Transverse colon (tissue), 4 donors: ENCODE results near the gene OR9Q2. TPM values are rescaled to one million over a fixed set of nuclear protein-coding genes. Genes with fewer than 3 reads are reported as not detected.

Experiments used
- DNase-seq: peaks from one replicate; pipeline ENCODE4 v3.0.0-alpha.2; 2019
- H3K27ac ChIP-seq, 4 donors: fragments of 200-600 bp; sonication (generic); 2 replicates each; pipeline ENCODE4 v1.5.1; 2016 to 2018; ENCODE audit warnings: inconsistent platforms in 4 of 4
- H3K27me3 ChIP-seq: fragments of 200-600 bp; sonication (generic); 2 replicates; pipeline ENCODE4 v1.5.1; 2017; ENCODE audit warnings: inconsistent platforms
- H3K36me3 ChIP-seq, 4 donors: fragments of 200-600 bp; sonication (generic); 2 replicates each; pipeline ENCODE4 v1.5.1; 2017 to 2019; ENCODE audit warnings: inconsistent platforms in 4 of 4
- H3K4me1 ChIP-seq, 4 donors: fragments of 200-600 bp; sonication (generic); 2 replicates each; pipeline ENCODE4 v1.5.1; 2017 to 2020; ENCODE audit warnings: inconsistent platforms in 4 of 4
- H3K4me3 ChIP-seq, 4 donors: fragments of 200-600 bp; sonication (generic); 1 replicate in 1 of 4; 2 replicates in 3 of 4; pipeline versions ENCODE4 v1.5.1 to v1.6.1; 2017 to 2019; ENCODE audit warnings: inconsistent platforms in 4 of 4
- H3K9me3 ChIP-seq, 2 donors: fragments of 200-600 bp; sonication (generic); 2 replicates each; pipeline ENCODE4 v1.5.1; 2017 to 2019; ENCODE audit warnings: inconsistent platforms in 2 of 2
- EP300 ChIP-seq: sonication (generic); formaldehyde crosslinking; IDR thresholded peaks from one replicate; pipeline ENCODE4 v1.6.1; 2017; ENCODE audit warnings: antibody characterized with exemption, low read depth
- POLR2A ChIP-seq: fragments of 450-650 bp; IDR thresholded peaks from one replicate; pipeline ENCODE4 v1.6.1; 2016; ENCODE audit warnings: antibody characterized with exemption, mild to moderate bottlenecking, moderate library complexity
- POLR2AphosphoS5 ChIP-seq, 3 donors: sonication (generic); formaldehyde crosslinking; IDR thresholded peaks; one replicate each; pipeline ENCODE4 v1.6.1; 2016; ENCODE audit warnings: antibody characterized with exemption in 3 of 3
- WGBS, 2 donors: methylation state at CpG; one replicate each; pipeline ENCODE4 v1.1.5; 2018; ENCODE audit warnings: low coverage in 1 of 2; 5-methylcytosine and 5-hydroxymethylcytosine counted together
- in situ Hi-C, 4 donors: fragments of 200-750 bp; cut with MboI; loops; one replicate each; pipeline versions ENCODE4 v1.15.0 to v1.15.1; 2017; ENCODE audit warnings: low sequenced_read_pairs in 3 of 4, low pct_ligation_motif_present in 1 of 4, low pct_unique_long_range_greater_than_20kb in 1 of 4
- intact Hi-C: fragments of 100-400 bp; cut with DNase I; formaldehyde crosslinking; loops from one replicate; pipeline ENCODE4 v1.15.1; 2023; ENCODE audit warnings: low total_unique reads
- total RNA-seq, 4 donors: library from RNA; depleted of rRNA; stranded (reverse); fragments of >200 nt; gene quantifications; one replicate each; pipeline ENCODE4 v1.1.0, GENCODE V29; 2016
- TF ChIP-seq, protein P1 (sequence below), 5 experiments: fragments of 200-600 bp in 3 of 5; fragments of 450-650 bp in 2 of 5; sonication (generic) in 3 of 5; IDR thresholded peaks; 1 replicate in 2 of 5; 2 replicates in 3 of 5; pipeline ENCODE4 v1.5.1; 2016 to 2017; ENCODE audit warnings: antibody characterized with exemption in 5 of 5, inconsistent platforms in 3 of 5, mild to moderate bottlenecking in 2 of 5, moderate library complexity in 1 of 5

The OR9Q2 gene, protein sequence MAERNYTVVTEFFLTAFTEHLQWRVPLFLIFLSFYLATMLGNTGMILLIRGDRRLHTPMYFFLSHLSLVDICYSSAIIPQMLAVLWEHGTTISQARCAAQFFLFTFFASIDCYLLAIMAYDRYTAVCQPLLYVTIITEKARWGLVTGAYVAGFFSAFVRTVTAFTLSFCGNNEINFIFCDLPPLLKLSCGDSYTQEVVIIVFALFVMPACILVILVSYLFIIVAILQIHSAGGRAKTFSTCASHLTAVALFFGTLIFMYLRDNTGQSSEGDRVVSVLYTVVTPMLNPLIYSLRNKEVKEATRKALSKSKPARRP
- total RNA-seq = not detected

DNA sequence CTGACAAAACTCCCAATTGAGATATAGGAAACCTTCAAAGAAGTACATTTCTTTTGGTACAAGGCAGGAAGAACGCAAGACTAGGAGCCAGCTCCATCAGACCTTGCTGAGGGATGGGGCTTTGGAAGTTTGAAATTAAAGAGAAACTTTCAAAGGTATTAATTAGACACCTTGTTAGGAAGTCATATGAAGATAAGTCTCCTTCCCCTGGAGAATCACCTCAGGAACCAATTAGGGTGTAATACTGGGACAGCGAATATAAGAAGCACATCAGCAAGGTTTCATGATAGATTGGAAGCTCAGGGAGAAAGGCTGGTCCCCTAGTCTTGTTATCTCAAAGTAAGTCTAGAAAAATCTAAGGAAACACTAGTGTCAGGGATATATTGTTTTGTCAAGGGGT is at the start of gene OR9Q2:
OR9Q2 (plus strand) TSS at position 301 of the 400 bp plus-strand sequence. CDS start 1,421 bp downstream, outside the sequence.
- no peak for DNase-seq
- no peak within 1 kb of the TSS for H3K27ac ChIP-seq
- peaks cover 0 to 21% (median 11%) of the 10 kb centered on the region in 4 donors for H3K4me1 ChIP-seq
- no peaks in the 10 kb centered on the region for H3K36me3 ChIP-seq
- no peaks in the 10 kb centered on the region for H3K9me3 ChIP-seq
- in situ Hi-C loops (no loop called here), intact Hi-C loops (no loop called here)
- H3K27me3 ChIP-seq = no peaks in the 10 kb centered on the region
- 84 to 87% methylated on average over 2 of the region's 2 CpGs for WGBS, 2 donors
- H3K4me3 ChIP-seq = no peak within 1 kb of the TSS
- no peak for TF ChIP-seq POLR2A
- TF ChIP-seq POLR2AphosphoS5 (IDR thresholded peaks at IDR 0.05) = no peak
- TF ChIP-seq, protein P1, sequence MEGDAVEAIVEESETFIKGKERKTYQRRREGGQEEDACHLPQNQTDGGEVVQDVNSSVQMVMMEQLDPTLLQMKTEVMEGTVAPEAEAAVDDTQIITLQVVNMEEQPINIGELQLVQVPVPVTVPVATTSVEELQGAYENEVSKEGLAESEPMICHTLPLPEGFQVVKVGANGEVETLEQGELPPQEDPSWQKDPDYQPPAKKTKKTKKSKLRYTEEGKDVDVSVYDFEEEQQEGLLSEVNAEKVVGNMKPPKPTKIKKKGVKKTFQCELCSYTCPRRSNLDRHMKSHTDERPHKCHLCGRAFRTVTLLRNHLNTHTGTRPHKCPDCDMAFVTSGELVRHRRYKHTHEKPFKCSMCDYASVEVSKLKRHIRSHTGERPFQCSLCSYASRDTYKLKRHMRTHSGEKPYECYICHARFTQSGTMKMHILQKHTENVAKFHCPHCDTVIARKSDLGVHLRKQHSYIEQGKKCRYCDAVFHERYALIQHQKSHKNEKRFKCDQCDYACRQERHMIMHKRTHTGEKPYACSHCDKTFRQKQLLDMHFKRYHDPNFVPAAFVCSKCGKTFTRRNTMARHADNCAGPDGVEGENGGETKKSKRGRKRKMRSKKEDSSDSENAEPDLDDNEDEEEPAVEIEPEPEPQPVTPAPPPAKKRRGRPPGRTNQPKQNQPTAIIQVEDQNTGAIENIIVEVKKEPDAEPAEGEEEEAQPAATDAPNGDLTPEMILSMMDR (IDR thresholded peaks at IDR 0.05) = no peak
- TF ChIP-seq EP300 = no peak

GRCh38 chr11:58142761-58143160 is 46.1 kb upstream of the OR9Q2 start:
- intact Hi-C loops (no loop called here), in situ Hi-C loops (no loop called here)
- Histone ChIP-seq H3K4me3 (no peak overlapping the region), H3K9me3 (no peaks in the 10 kb centered on the region), H3K27ac (no peak overlapping the region), H3K27me3 (no peaks in the 10 kb centered on the region), H3K36me3 (no peaks in the 10 kb centered on the region), H3K4me1 (no peaks in the 10 kb centered on the region)
- TF ChIP-seq EP300 (no peak), POLR2A (no peak), POLR2AphosphoS5 (IDR thresholded peaks at IDR 0.05) (no peak)
- TF ChIP-seq, protein P1 (IDR thresholded peaks at IDR 0.05) = no peak
- WGBS, 2 donors = 47 to 56% methylated on average over 1 of the region's 1 CpG
- no peak for DNase-seq

DNA sequence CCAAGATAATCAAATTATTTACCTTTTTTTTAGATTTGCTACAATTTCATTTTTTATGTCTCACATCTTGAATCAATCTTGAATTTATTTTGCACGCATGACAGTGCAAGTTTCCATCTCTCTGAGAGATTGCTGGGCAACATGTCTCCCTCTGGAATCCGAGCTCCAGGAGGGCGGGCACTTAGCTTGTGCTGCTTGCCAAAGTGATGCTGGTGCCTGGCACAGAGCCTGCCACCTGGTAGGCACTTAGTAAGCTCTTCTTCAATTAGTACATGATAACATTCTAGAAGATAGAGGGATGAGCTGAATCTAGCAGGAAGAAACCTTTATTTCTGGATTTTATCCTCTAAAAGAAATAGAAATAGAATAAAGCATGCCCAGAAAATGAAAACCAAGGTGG is 36.1 kb upstream of the OR9Q2 start:
- H3K36me3 ChIP-seq = no peaks in the 10 kb centered on the region
- no peaks in the 10 kb centered on the region for H3K4me1 ChIP-seq
- H3K9me3 ChIP-seq = no peaks in the 10 kb centered on the region
- DNase-seq = no peak
- no peak overlapping the region for H3K27ac ChIP-seq
- in situ Hi-C loops (loop anchor here in 1 of 4 donors (25.0 kb wide), 1 partner anchor 110 kb away; the partner anchor contains the start of gene OR10W1), intact Hi-C loops (no loop called here)
- no peaks in the 10 kb centered on the region for H3K27me3 ChIP-seq
- WGBS, 2 donors = 84 to 85% methylated on average over 2 to 3 of the region's 3 CpGs
- H3K4me3 ChIP-seq = no peak overlapping the region
- TF ChIP-seq, protein P1 (IDR thresholded peaks at IDR 0.05) = no peak
- no peak for TF ChIP-seq POLR2A
- TF ChIP-seq POLR2AphosphoS5 (IDR thresholded peaks at IDR 0.05) = no peak
- TF ChIP-seq EP300 = no peak

DNA sequence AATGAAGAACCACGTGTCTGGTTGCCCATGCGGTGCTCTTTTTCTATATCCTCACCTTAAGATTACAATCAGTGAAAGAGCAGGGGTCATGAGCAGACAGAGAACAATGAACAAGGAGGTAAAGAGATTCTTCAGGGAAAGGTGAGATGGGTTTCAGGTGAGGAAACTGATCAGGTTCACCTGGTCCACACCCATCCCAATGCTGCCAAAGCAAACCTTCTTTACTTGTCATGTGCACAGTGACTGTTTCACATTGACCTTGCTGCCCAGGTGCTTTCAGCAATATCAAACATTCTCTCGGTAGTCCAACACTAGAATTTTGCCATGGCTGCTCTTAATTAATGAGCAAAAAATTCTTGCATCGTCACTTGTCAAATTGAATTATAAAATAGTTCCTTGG is 24.5 kb upstream of the OR9Q2 start:
- Histone ChIP-seq H3K27me3 (no peaks in the 10 kb centered on the region), H3K36me3 (no peaks in the 10 kb centered on the region), H3K4me1 (peaks cover 0 to 27% (median 6%) of the 10 kb centered on the region in 4 donors), H3K9me3 (no peaks in the 10 kb centered on the region), H3K4me3 (no peak overlapping the region), H3K27ac (peak overlapping the region in 2 of 4 donors; percentile 25 to 43)
- DNase-seq = no peak
- intact Hi-C loops = no loop called here
- 46 to 55% methylated on average over 4 of the region's 4 CpGs for WGBS, 2 donors
- in situ Hi-C loops = loop anchor here in 1 of 4 donors (25.0 kb wide), 1 partner anchor 98 kb away; the partner anchor contains the start of gene OR10W1
- TF ChIP-seq, protein P1 (IDR thresholded peaks at IDR 0.05) = no peak
- TF ChIP-seq EP300 (no peak), POLR2A (no peak), POLR2AphosphoS5 (IDR thresholded peaks at IDR 0.05) (no peak)
